GM19099 (cell line): ENCODE data around the gene PARVB.

Experiments
- POLR2A ChIP-seq: IDR thresholded peaks from 3 replicates; pipeline ENCODE4 v1.6.1; 2011; ENCODE audit warnings: low read depth; ENCODE audit not compliant: insufficient read length; ENCODE audit errors: extremely low read depth

Gene PARVB

GRCh38 chr22:44024288-44024921, at the start of gene PARVB:
TSS of gene PARVB (plus strand) at chr22:44024302. CDS start at chr22:44024340, 38 bp downstream.
- TF ChIP-seq POLR2A = peak; percentile 68

GRCh38 chr22:43975041-43975440, 49.1 kb upstream of the PARVB start:
- TF ChIP-seq POLR2A = no peak

- no peak for TF ChIP-seq POLR2A
Observed at GRCh38 chr22:43976861-43977795, 47.0 kb upstream of the PARVB start.

GRCh38 chr22:43978558-43978957, 45.5 kb upstream of the PARVB start:
- TF ChIP-seq POLR2A = no peak

GRCh38 chr22:43980579-43980978, 43.5 kb upstream of the PARVB start:
- TF ChIP-seq POLR2A = no peak

- no peak for TF ChIP-seq POLR2A
Observed at GRCh38 chr22:43980996-43981395, 43.1 kb upstream of the PARVB start.

GRCh38 chr22:43983808-43984207, 40.3 kb upstream of the PARVB start:
- TF ChIP-seq POLR2A = no peak

- TF ChIP-seq POLR2A = no peak
Observed at GRCh38 chr22:43985532-43985931, 38.6 kb upstream of the PARVB start.

- TF ChIP-seq POLR2A = no peak
Observed at GRCh38 chr22:43988116-43988820, 35.8 kb upstream of the PARVB start.

- no peak for TF ChIP-seq POLR2A
Observed at GRCh38 chr22:43988960-43989359, 35.1 kb upstream of the PARVB start.

GRCh38 chr22:43990044-43990443, 34.1 kb upstream of the PARVB start:
- TF ChIP-seq POLR2A = no peak

GRCh38 chr22:43991316-43992020, 32.6 kb upstream of the PARVB start:
- no peak for TF ChIP-seq POLR2A

- no peak for TF ChIP-seq POLR2A
Observed at GRCh38 chr22:43992331-43992821, 31.7 kb upstream of the PARVB start.

- TF ChIP-seq POLR2A = no peak
Observed at GRCh38 chr22:43993072-43993760, 30.9 kb upstream of the PARVB start.

GRCh38 chr22:43994006-43994405, 30.1 kb upstream of the PARVB start:
- TF ChIP-seq POLR2A = no peak

- TF ChIP-seq POLR2A = no peak
Observed at GRCh38 chr22:43994416-43994815, 29.7 kb upstream of the PARVB start.
